Upper lobe of left lung (tissue), 6 donors: ENCODE measurements around the gene PNCK. TPM values are rescaled to one million over a fixed set of nuclear protein-coding genes. Genes with fewer than 3 reads are reported as not detected.

ENCODE experiments used
- ATAC-seq, 2 donors: fragments of 200-7000 bp; cut with Tn5 transposase; one replicate each; pipeline ENCODE4 v1.9.1; 2022; ENCODE audit warnings: mild to moderate bottlenecking in 2 of 2, moderate library complexity in 2 of 2; ENCODE audit not compliant: low FRiP score in 2 of 2
- DNase-seq, 2 donors: peaks; one replicate each; pipeline ENCODE4 v3.0.0-alpha.2; 2019 to 2020
- H3K27ac ChIP-seq, 4 donors: fragments of 200-600 bp; sonication (generic); one replicate each; pipeline ENCODE4 v1.5.1; 2016 to 2019
- H3K27me3 ChIP-seq, 4 donors: fragments of 200-600 bp; sonication (generic); one replicate each; pipeline ENCODE4 v1.5.1; 2017 to 2019
- H3K36me3 ChIP-seq, 4 donors: fragments of 200-600 bp; sonication (generic); one replicate each; pipeline ENCODE4 v1.5.1; 2016 to 2019
- H3K4me1 ChIP-seq, 4 donors: fragments of 200-600 bp; sonication (generic); one replicate each; pipeline ENCODE4 v1.5.1; 2018 to 2019
- H3K4me3 ChIP-seq, 4 donors: fragments of 200-600 bp; sonication (generic); one replicate each; pipeline ENCODE4 v1.5.1; 2017 to 2019; ENCODE audit warnings: mild to moderate bottlenecking in 2 of 4, moderate library complexity in 1 of 4
- H3K9me3 ChIP-seq, 4 donors: fragments of 200-600 bp; sonication (generic); one replicate each; pipeline ENCODE4 v1.5.1; 2018 to 2019
- EP300 ChIP-seq, 4 donors: sonication (generic); formaldehyde crosslinking; IDR thresholded peaks; one replicate each; pipeline ENCODE4 v1.5.1; 2017; ENCODE audit warnings: antibody characterized with exemption in 4 of 4, control low read depth in 2 of 4
- POLR2A ChIP-seq, 4 donors: fragments of 450-650 bp; IDR thresholded peaks; one replicate each; pipeline ENCODE4 v1.5.1; 2016 to 2017; ENCODE audit warnings: antibody characterized with exemption in 4 of 4, mild to moderate bottlenecking in 2 of 4
- POLR2AphosphoS5 ChIP-seq, 2 donors: sonication (generic); formaldehyde crosslinking; IDR thresholded peaks; one replicate each; pipeline ENCODE4 v1.5.1; 2017; ENCODE audit warnings: antibody characterized with exemption in 2 of 2
- WGBS, 2 donors: methylation state at CpG; one replicate each; pipeline ENCODE4 v1.1.5; 2017 to 2018; 5-methylcytosine and 5-hydroxymethylcytosine counted together
- small RNA-seq, 4 donors: library from RNA; depleted of rRNA; stranded (forward); fragments of <200 nt; gene quantifications; one replicate each; pipeline ENCODE3, GENCODE V24; 2016
- total RNA-seq, 6 donors: library from RNA; depleted of rRNA in 4 of 6; stranded (reverse); fragments of >200 nt in 4 of 6; gene quantifications; one replicate each; pipeline versions ENCODE4 v1.1.0 to v1.2.1, GENCODE V29; 2016 to 2021
- TF ChIP-seq, protein P1 (sequence below), 6 experiments: fragments of 450-650 bp in 4 of 6; fragments of 200-600 bp in 2 of 6; sonication (generic) in 2 of 6; IDR thresholded peaks; one replicate each; pipeline ENCODE4 v1.5.1; 2016 to 2019; ENCODE audit warnings: antibody characterized with exemption in 6 of 6
- donor health status: DM: no; HTN: no; CAD: no; lungs with moderate emphysema.
- donor health status: DM: no; HTN: yes; CAD: no; lungs with severe emphysema.

Gene PNCK
- total RNA-seq, 6 donors from 2014 or later = 0.47 to 5.2 TPM; not detected in 4

DNA sequence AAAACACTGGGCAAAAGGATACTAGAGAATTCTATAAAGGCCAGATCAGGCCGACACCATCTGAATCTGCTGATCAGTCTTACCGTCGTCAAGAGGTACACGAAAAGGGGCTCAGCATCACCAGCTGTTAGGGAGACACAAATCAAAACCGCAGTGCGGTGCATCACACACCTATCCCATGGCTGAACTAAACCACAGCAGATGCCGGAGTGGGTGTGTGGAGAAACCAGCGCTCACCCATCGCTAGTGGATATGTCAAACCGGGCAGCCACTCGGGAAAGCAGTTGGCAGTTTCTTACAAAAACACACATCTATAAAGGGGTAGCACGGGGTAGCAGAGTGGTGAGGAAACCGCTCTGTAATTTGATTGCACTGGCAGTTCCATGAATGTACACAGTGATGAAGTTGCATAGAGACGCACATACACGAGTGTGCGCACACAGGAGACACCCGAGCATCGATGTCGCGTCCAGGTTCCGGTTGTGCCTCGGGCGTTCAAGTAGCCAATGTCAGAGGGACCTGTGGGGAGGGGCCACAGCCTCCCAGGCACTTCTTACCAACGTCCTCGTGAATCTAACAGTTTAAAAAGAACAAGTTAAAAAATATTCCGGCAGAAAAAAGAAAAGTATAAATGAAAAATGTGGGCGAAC, 51.5 kb downstream of the PNCK start:
- Histone ChIP-seq H3K4me3 (no peak overlapping the region), H3K9me3 (no peaks in the 10 kb centered on the region), H3K27ac (no peak overlapping the region), H3K36me3 (no peaks in the 10 kb centered on the region), H3K27me3 (no peaks in the 10 kb centered on the region), H3K4me1 (no peaks in the 10 kb centered on the region)
- no peak for DNase-seq
- no peak for TF ChIP-seq POLR2A (IDR thresholded peaks at IDR 0.05)
- no peak for TF ChIP-seq EP300 (IDR thresholded peaks at IDR 0.05)
- TF ChIP-seq, protein P1, sequence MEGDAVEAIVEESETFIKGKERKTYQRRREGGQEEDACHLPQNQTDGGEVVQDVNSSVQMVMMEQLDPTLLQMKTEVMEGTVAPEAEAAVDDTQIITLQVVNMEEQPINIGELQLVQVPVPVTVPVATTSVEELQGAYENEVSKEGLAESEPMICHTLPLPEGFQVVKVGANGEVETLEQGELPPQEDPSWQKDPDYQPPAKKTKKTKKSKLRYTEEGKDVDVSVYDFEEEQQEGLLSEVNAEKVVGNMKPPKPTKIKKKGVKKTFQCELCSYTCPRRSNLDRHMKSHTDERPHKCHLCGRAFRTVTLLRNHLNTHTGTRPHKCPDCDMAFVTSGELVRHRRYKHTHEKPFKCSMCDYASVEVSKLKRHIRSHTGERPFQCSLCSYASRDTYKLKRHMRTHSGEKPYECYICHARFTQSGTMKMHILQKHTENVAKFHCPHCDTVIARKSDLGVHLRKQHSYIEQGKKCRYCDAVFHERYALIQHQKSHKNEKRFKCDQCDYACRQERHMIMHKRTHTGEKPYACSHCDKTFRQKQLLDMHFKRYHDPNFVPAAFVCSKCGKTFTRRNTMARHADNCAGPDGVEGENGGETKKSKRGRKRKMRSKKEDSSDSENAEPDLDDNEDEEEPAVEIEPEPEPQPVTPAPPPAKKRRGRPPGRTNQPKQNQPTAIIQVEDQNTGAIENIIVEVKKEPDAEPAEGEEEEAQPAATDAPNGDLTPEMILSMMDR (IDR thresholded peaks at IDR 0.05) = no peak
- no peak for TF ChIP-seq POLR2AphosphoS5 (IDR thresholded peaks at IDR 0.05)
- ATAC-seq = no peak
- 87 to 88% methylated on average over 27 of the region's 27 CpGs for WGBS, 2 donors

DNA sequence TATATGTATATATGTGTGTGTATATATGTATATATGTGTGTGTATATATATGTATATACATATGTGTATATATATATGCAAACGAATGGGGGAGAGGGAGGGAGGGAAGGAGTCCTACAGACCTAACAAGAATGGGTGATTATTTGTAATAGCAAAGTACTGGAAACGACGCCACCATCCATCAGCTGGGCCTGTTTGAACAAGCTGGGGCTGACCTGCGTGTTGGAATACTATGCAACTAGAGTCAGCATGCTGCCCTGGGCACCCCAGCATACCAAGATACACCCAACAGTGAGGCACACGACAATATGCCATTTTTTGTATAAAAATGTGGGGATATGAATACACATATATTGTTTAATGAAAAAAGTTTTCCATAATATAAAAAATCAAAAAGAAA, 53.0 kb downstream of the PNCK start:
- 78% methylated on average over 5 of the region's 5 CpGs for WGBS, 2 donors
- Histone ChIP-seq H3K4me3 (no peak overlapping the region), H3K4me1 (no peaks in the 10 kb centered on the region), H3K36me3 (no peaks in the 10 kb centered on the region), H3K27ac (no peak overlapping the region), H3K27me3 (no peaks in the 10 kb centered on the region), H3K9me3 (no peaks in the 10 kb centered on the region)
- ATAC-seq (no peak), DNase-seq (no peak)
- TF ChIP-seq POLR2A (IDR thresholded peaks at IDR 0.05) (no peak), POLR2AphosphoS5 (IDR thresholded peaks at IDR 0.05) (no peak), EP300 (IDR thresholded peaks at IDR 0.05) (no peak)
- TF ChIP-seq, protein P1 (IDR thresholded peaks at IDR 0.05) = no peak

Small RNA genes within 50 kb of the gene (small RNA-seq; reads per million reads assigned to genes)
- gene RN7SL687P = 0 reads per million in 4 donors

Other genes starting within 250 kb of the PNCK start
- gene TREX2, start 227.8 kb downstream of the PNCK start, total RNA-seq = 1 to 10 TPM in 5 of 6 donors, under 1 TPM in 1; 0.97 to 7.3 (median 2.8) TPM
- 10 to 100 TPM in 5 of 6 donors, 1 to 10 TPM in 1; 3.7 to 61.8 (median 23.0) TPM for gene HAUS7, start 203.2 kb downstream of the PNCK start, total RNA-seq
- gene BGN, start 178.8 kb downstream of the PNCK start, total RNA-seq = 100 to 1,000 TPM in 3 of 6 donors, 10 to 100 TPM in 3; 13.0 to 251 (median 86.3) TPM
- gene ATP2B3, start 156.2 kb downstream of the PNCK start, total RNA-seq = under 1 TPM in 4 of 6 donors, not detected in 2; 0.10 to 0.55 (median 0.33) TPM
- 10 to 100 TPM; 13.4 to 48.2 (median 24.6) TPM for gene CCNQ, start 74.7 kb downstream of the PNCK start, total RNA-seq
- gene DUSP9, start 26.6 kb downstream of the PNCK start, total RNA-seq = under 1 TPM in 3 of 6 donors, not detected in 3; 0.14 to 0.44 (median 0.27) TPM
- 1 to 10 TPM; 3.9 to 8.1 (median 6.1) TPM for gene SLC6A8, start 14.1 kb upstream of the PNCK start, total RNA-seq
- gene BCAP31, start 50.6 kb upstream of the PNCK start, total RNA-seq = 100 to 1,000 TPM; 110 to 236 (median 132) TPM
- gene ABCD1, start 51.0 kb upstream of the PNCK start, total RNA-seq = 10 to 100 TPM in 5 of 6 donors, 1 to 10 TPM in 1; 9.8 to 28.1 (median 17.9) TPM
- gene PLXNB3, start 90.4 kb upstream of the PNCK start, total RNA-seq = 10 to 100 TPM in 1 of 6 donors, 1 to 10 TPM in 5; 1.3 to 21.0 (median 2.9) TPM
- gene SRPK3, start 107.2 kb upstream of the PNCK start, total RNA-seq = under 1 TPM in 4 of 6 donors, not detected in 2; 0.20 to 0.44 (median 0.23) TPM
- 10 to 100 TPM; 43.5 to 98.5 (median 57.4) TPM for gene IDH3G, start 120.6 kb upstream of the PNCK start, total RNA-seq
- gene SSR4, start 120.9 kb upstream of the PNCK start, total RNA-seq = 100 to 1,000 TPM in 4 of 6 donors, 10 to 100 TPM in 2; 70.2 to 328 (median 172) TPM
- 1 to 10 TPM; 1.6 to 8.9 (median 6.3) TPM for gene PDZD4, start 156.7 kb upstream of the PNCK start, total RNA-seq
- gene L1CAM, start 212.4 kb upstream of the PNCK start, total RNA-seq = 10 to 100 TPM in 1 of 6 donors, 1 to 10 TPM in 2, under 1 TPM in 2, not detected in 1; 0.52 to 10.0 (median 1.1) TPM
- gene AVPR2, start 230.9 kb upstream of the PNCK start, total RNA-seq = 1 to 10 TPM in 3 of 6 donors, not detected in 3; 1.2 to 2.8 (median 1.4) TPM